HFFc6 (cell line): Measurements from ENCODE around the gene GALNT10. TPM values are rescaled to one million over a fixed set of nuclear protein-coding genes. Genes with fewer than 3 reads are reported as not detected.

Experiments
- DNase-seq: peaks from one replicate; pipeline ENCODE4 v3.0.0-alpha.2; 2018
- H3K27ac Mint-ChIP-seq: 2 replicates; pipeline ENCODE4 v1.8.0; 2020; ENCODE audit warnings: mild to moderate bottlenecking, mixed read lengths
- H3K27me3 Mint-ChIP-seq: 2 replicates; pipeline ENCODE4 v1.8.0; 2021; ENCODE audit warnings: mild to moderate bottlenecking, moderate library complexity, mixed read lengths; ENCODE audit not compliant: insufficient read depth
- H3K36me3 Mint-ChIP-seq: 2 replicates; pipeline ENCODE4 v1.8.0; 2021; ENCODE audit warnings: low read depth, mixed read lengths
- H3K4me1 Mint-ChIP-seq: 2 replicates; pipeline ENCODE4 v1.8.0; 2020; ENCODE audit warnings: low read depth, mixed read lengths
- H3K4me3 Mint-ChIP-seq: 2 replicates; pipeline ENCODE4 v1.8.0; 2020; ENCODE audit warnings: mild to moderate bottlenecking, moderate library complexity, mixed read lengths
- H3K9me3 Mint-ChIP-seq: 2 replicates; pipeline ENCODE4 v1.8.0; 2020; ENCODE audit warnings: mild to moderate bottlenecking, mixed read lengths
- CTCF ChIP-seq: fragments of 200-600 bp; sonication (generic); IDR thresholded peaks from 2 replicates; pipeline ENCODE4 v1.5.0; 2021; ENCODE audit warnings: antibody characterized with exemption, mild to moderate bottlenecking
- total RNA-seq, 6 experiments: library from RNA; stranded (reverse); fragmentation: NEBNext Ultra II Directional; extraction: Animal tissue kit (Norgen Biotek cat#: 25700); gene quantifications; 2 replicates in 1 of 6; 3 replicates in 5 of 6; pipeline ENCODE4 v1.2.3, GENCODE V29; 2021

GALNT10 gene
- total RNA-seq, 6 experiments from 2014 or later: 129 to 161 (median 157) TPM

DNA sequence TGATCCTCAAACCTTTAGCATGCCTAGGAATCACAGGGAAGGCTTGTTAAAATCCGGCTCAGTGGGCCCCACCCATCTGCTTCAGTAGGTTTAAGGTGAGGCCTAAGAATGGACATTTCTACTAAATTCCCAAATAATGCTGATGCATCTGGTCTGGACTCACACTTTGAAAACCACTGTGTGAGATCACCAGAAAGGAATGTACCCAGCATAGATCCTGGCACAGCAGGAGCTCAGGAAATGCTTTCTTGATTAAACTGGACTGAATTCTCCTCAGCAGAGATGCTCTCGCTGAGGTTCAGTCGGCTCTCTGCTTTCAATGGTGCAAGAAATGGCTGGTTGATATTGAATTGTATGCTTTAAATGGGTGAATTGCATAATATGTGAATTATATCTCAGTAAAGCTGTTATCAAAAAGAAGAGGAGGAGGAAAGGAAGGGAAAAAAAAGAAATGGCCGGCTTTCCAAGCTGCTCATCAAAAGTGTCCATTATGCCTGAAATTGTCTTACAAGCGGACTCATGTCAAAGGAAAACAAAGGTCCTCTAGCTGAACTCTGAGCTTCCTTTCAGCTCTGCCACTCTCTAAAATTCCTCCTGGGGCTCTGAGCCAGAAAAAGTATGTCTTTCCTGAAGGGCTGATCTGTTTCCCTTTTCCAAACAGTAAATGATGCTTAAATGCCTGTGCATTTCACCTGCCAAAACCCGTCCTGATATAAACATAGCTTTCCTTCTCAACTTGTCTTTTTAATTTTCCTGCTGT is 177.7 kb downstream of the GALNT10 start:
- Mint-ChIP-seq H3K27ac (peak overlapping the region; percentile 87), H3K36me3 (peaks cover 28% of the 10 kb centered on the region), H3K9me3 (no peaks in the 10 kb centered on the region), H3K4me3 (peak overlapping the region; percentile 67), H3K27me3 (peaks cover 5% of the 10 kb centered on the region), H3K4me1 (peaks cover 95% of the 10 kb centered on the region)
- peak; percentile 91 for DNase-seq
- TF ChIP-seq CTCF: no peak

DNA sequence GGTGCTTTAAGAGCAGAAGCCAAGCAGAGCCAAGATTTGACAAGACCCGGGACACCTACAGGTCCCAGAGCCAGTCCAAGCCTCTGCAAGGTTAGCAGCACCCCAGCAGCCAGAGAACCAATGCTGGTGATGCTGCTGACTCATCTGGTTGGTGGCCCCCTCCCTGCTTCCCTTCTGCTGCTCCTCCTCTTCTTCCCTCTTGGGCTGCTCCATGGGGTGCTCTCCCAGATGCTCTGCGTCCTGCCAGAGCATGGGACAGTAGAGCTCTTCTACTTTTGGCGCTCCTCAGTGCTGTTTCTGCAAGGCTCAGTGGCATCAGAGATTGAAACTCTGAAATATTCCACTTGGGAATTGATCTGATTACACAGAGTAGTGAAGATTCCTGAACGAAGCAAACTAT is 179.1 kb downstream of the GALNT10 start:
- Mint-ChIP-seq H3K4me1 (peaks cover 85% of the 10 kb centered on the region), H3K9me3 (no peaks in the 10 kb centered on the region), H3K4me3 (peak overlapping the region; percentile 69), H3K27me3 (peaks cover 5% of the 10 kb centered on the region), H3K27ac (peak overlapping the region; percentile 87), H3K36me3 (peaks cover 20% of the 10 kb centered on the region)
- no peak for TF ChIP-seq CTCF
- DNase-seq: no peak

GRCh38 chr5:154370119-154370518 is 179.6 kb downstream of the GALNT10 start:
- Mint-ChIP-seq H3K9me3 (no peaks in the 10 kb centered on the region), H3K27me3 (peaks cover 4% of the 10 kb centered on the region), H3K4me1 (peaks cover 80% of the 10 kb centered on the region), H3K36me3 (peaks cover 22% of the 10 kb centered on the region), H3K4me3 (peak overlapping the region; percentile 69), H3K27ac (peak overlapping the region; percentile 87)
- DNase-seq: peak; percentile 49
- TF ChIP-seq CTCF: no peak

GRCh38 chr5:154370813-154371212 is 180.3 kb downstream of the GALNT10 start:
- Mint-ChIP-seq H3K4me3 (no peak overlapping the region), H3K27ac (peak overlapping the region; percentile 87), H3K27me3 (peaks cover 3% of the 10 kb centered on the region), H3K9me3 (no peaks in the 10 kb centered on the region), H3K36me3 (peaks cover 24% of the 10 kb centered on the region), H3K4me1 (peaks cover 79% of the 10 kb centered on the region)
- no peak for DNase-seq
- no peak for TF ChIP-seq CTCF

DNA sequence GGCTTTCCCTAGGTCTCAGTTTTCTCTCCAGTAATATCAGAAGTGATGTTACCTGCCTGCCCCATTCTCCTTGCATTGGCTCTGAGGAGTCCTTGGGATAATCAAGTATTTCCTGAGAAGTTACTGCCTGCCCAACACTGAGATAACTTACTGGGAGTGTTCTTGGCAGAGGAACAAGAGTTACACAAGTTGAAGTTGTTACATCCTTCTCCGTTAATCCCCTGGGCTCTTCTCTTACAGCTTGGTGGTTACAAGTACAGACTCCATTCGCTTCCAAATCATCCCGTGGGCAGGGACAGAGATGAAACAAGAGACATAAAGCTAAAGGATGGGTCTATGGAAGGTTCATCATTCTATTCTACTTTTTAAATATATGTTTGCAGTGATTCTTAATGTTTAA is 181.2 kb downstream of the GALNT10 start:
- TF ChIP-seq CTCF: no peak
- H3K36me3 Mint-ChIP-seq: peaks cover 24% of the 10 kb centered on the region; the same call in 1 of the 2 replicates
- H3K27me3 Mint-ChIP-seq: peaks cover 3% of the 10 kb centered on the region
- H3K9me3 Mint-ChIP-seq: no peaks in the 10 kb centered on the region
- no peak overlapping the region for H3K4me3 Mint-ChIP-seq
- peaks cover 70% of the 10 kb centered on the region for H3K4me1 Mint-ChIP-seq
- peak overlapping the region; percentile 87 for H3K27ac Mint-ChIP-seq
- peak; percentile 63 for DNase-seq
